DMS114 treated with DMSO at 0.1 percent for 48 hours (cell line): ENCODE data around the gene CD164.
"Not testable (repeated sequence)": the region's sequence is repeated elsewhere in the genome, so short reads cannot be mapped to it uniquely, and the experiment has no call there.

Experiments
- DNase-seq: peaks from one replicate; lab custom pipeline; 2025; ENCODE audit not compliant: unreplicated experiment; lab: John Stamatoyannopoulos, UW

CD164 gene

GRCh38 chr6:109344226-109344625 is 38.0 kb downstream of the CD164 start:
- no peak for DNase-seq

GRCh38 chr6:109343518-109343917 is 38.7 kb downstream of the CD164 start:
- DNase-seq: no peak

- DNase-seq: no peak
Observed at GRCh38 chr6:109342911-109343310, 39.4 kb downstream of the CD164 start.

- no peak for DNase-seq
Observed at GRCh38 chr6:109342506-109342905, 39.8 kb downstream of the CD164 start.

- DNase-seq: no peak
Observed at GRCh38 chr6:109340811-109341210, 41.5 kb downstream of the CD164 start.

GRCh38 chr6:109339906-109340678 is 42.2 kb downstream of the CD164 start:
- no peak for DNase-seq

GRCh38 chr6:109336221-109336961 is 45.9 kb downstream of the CD164 start:
- no peak for DNase-seq

- DNase-seq: not testable (repeated sequence)
Observed at GRCh38 chr6:109333870-109334269, 48.4 kb downstream of the CD164 start.

GRCh38 chr6:109332748-109333147 is 49.5 kb downstream of the CD164 start:
- no peak for DNase-seq

- DNase-seq: no peak
Observed at GRCh38 chr6:109331081-109331480, 51.2 kb downstream of the CD164 start.

- no peak for DNase-seq
Observed at GRCh38 chr6:109330263-109330662, 52.0 kb downstream of the CD164 start.

- DNase-seq: no peak
Observed at GRCh38 chr6:109328629-109329028, 53.6 kb downstream of the CD164 start.

- no peak for DNase-seq
Observed at GRCh38 chr6:109327959-109328358, 54.3 kb downstream of the CD164 start.

GRCh38 chr6:109327491-109327890 is 54.8 kb downstream of the CD164 start:
- no peak for DNase-seq

- no peak for DNase-seq
Observed at GRCh38 chr6:109326351-109326750, 55.9 kb downstream of the CD164 start.

GRCh38 chr6:109325400-109325801 is 56.9 kb downstream of the CD164 start:
- no peak for DNase-seq

GRCh38 chr6:109323241-109323640 is 59.0 kb downstream of the CD164 start:
- no peak for DNase-seq

- no peak for DNase-seq
Observed at GRCh38 chr6:109322825-109323224, 59.4 kb downstream of the CD164 start.

- no peak for DNase-seq
Observed at GRCh38 chr6:109321752-109322151, 60.5 kb downstream of the CD164 start.

GRCh38 chr6:109320072-109320471 is 62.2 kb downstream of the CD164 start:
- no peak for DNase-seq

GRCh38 chr6:109318328-109318876 is 63.9 kb downstream of the CD164 start:
- no peak for DNase-seq

- DNase-seq: no peak
Observed at GRCh38 chr6:109316909-109317308, 65.4 kb downstream of the CD164 start.
